MCF 10A (cell line): ENCODE data around the gene TMIGD1. TPM values are rescaled to one million over a fixed set of nuclear protein-coding genes. Genes with fewer than 3 reads are reported as not detected.

Experiments used
- BruUV-seq: library from RNA; stranded (reverse); fragments of 400-500 nt; replicated peaks from 2 replicates; lab custom pipeline; 2021; lab: Mats Ljungman, UMichigan
- CTCF ChIA-PET: fragments of 300-600 bp; sonication (Branson Sonifier 250); formaldehyde crosslinking; extraction: SDS; loops from one replicate; lab custom pipeline; 2021; ENCODE audit warnings: antibody characterized with exemption, inconsistent platforms; lab: Yijun Ruan, JAX
- POLR2A ChIA-PET: fragments of 300-600, 350-650 bp; sonication (Branson Sonifier 250); formaldehyde crosslinking; extraction: SDS; loops from one replicate; lab custom pipeline; 2020; ENCODE audit warnings: antibody characterized with exemption, inconsistent platforms; lab: Yijun Ruan, JAX
- DNase-seq: peaks from one replicate; pipeline ENCODE4 v3.0.0-alpha.2; 2018; ENCODE audit not compliant: unreplicated experiment
- H3K27ac Mint-ChIP-seq: one replicate; pipeline ENCODE4 v1.8.0; 2022; ENCODE audit warnings: mild to moderate bottlenecking, low read depth, mixed read lengths; ENCODE audit not compliant: unreplicated experiment
- H3K27me3 Mint-ChIP-seq: one replicate; pipeline ENCODE4 v1.8.0; 2022; ENCODE audit warnings: mixed read lengths; ENCODE audit not compliant: insufficient read depth, unreplicated experiment
- H3K36me3 Mint-ChIP-seq: one replicate; pipeline ENCODE4 v1.8.0; 2022; ENCODE audit warnings: mild to moderate bottlenecking, moderate library complexity, mixed read lengths; ENCODE audit not compliant: insufficient read depth, unreplicated experiment
- H3K4me1 Mint-ChIP-seq: one replicate; pipeline ENCODE4 v1.8.0; 2022; ENCODE audit warnings: mixed read lengths; ENCODE audit not compliant: insufficient read depth, unreplicated experiment
- H3K4me3 Mint-ChIP-seq: one replicate; pipeline ENCODE4 v1.8.0; 2022; ENCODE audit warnings: mild to moderate bottlenecking, moderate library complexity, mixed read lengths; ENCODE audit not compliant: unreplicated experiment
- H3K9me3 Mint-ChIP-seq: one replicate; pipeline ENCODE4 v1.8.0; 2022; ENCODE audit warnings: mixed read lengths; ENCODE audit not compliant: unreplicated experiment
- intact Hi-C: fragments of 100-400 bp; cut with micrococcal nuclease; formaldehyde crosslinking; loops from 2 replicates; pipeline ENCODE4 v1.14.1; 2022
- total RNA-seq: library from RNA; stranded (reverse); gene quantifications from 2 replicates; pipeline ENCODE4 v1.2.3, GENCODE V29; 2022
- TF ChIP-seq, protein P1 (sequence below): fragments of 200-600 bp; IDR thresholded peaks from one replicate; pipeline ENCODE4 v1.8.0; 2022; ENCODE audit warnings: antibody characterized with exemption, mild to moderate bottlenecking; ENCODE audit not compliant: unreplicated experiment

The TMIGD1 gene
- total RNA-seq, 1 experiment from 2014 or later = not detected

DNA sequence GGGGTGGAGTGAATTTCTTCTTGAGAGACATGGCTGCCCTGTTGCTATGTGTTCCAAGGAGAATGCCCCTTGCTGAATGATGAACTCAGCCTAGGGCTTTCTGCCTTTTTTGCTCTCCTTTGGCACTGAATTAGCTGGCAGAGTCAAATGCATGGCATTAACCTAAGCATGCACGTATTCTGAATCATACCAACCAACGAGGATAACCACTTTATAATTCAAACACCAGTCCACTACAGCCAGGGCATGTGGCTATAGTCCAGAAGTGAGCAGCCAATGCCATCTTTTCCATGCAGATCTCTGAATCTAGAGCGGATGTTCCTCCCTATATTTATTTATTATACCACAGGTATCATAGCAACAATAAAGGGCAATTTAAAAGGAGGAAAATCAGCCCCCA lies 15.7 kb downstream of the TMIGD1 start:
- H3K27ac Mint-ChIP-seq = no peak overlapping the region
- CTCF ChIA-PET = interaction anchor here (1.1 to 1.2 kb wide), 2 partner anchors 22 to 23 kb away, joined by 3 to 5 read pairs; no protein-coding TSS in a partner anchor
- no peak overlapping the region for H3K4me3 Mint-ChIP-seq
- intact Hi-C loops = no loop called here
- TF ChIP-seq, protein P1, sequence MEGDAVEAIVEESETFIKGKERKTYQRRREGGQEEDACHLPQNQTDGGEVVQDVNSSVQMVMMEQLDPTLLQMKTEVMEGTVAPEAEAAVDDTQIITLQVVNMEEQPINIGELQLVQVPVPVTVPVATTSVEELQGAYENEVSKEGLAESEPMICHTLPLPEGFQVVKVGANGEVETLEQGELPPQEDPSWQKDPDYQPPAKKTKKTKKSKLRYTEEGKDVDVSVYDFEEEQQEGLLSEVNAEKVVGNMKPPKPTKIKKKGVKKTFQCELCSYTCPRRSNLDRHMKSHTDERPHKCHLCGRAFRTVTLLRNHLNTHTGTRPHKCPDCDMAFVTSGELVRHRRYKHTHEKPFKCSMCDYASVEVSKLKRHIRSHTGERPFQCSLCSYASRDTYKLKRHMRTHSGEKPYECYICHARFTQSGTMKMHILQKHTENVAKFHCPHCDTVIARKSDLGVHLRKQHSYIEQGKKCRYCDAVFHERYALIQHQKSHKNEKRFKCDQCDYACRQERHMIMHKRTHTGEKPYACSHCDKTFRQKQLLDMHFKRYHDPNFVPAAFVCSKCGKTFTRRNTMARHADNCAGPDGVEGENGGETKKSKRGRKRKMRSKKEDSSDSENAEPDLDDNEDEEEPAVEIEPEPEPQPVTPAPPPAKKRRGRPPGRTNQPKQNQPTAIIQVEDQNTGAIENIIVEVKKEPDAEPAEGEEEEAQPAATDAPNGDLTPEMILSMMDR = no peak
- no peaks in the 10 kb centered on the region for H3K9me3 Mint-ChIP-seq
- H3K27me3 Mint-ChIP-seq = no peaks in the 10 kb centered on the region
- peaks cover 5% of the 10 kb centered on the region for H3K4me1 Mint-ChIP-seq
- no TSS peak for BruUV-seq
- no peak for DNase-seq
- H3K36me3 Mint-ChIP-seq = no peaks in the 10 kb centered on the region
- POLR2A ChIA-PET = no interaction called here

DNA sequence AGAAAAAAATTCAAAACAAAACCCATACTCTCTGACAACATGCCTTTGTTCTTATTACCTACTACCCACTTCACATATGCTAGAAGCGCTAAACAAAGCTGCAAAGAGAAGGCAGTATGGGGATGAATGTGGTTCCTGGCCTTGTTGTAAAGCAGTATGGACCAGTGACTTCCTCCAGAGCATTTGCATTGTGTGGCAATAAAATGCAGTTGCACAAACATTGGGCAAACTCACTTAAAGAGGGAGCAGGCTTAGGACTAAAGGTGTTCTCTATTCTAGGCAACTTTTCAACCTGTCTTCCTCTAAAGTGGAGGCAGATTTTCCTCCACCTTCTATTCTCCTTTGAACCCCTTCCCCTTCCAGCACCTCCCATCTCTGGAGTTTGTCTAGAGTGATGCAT lies 17.1 kb downstream of the TMIGD1 start:
- DNase-seq = no peak
- Mint-ChIP-seq H3K36me3 (no peaks in the 10 kb centered on the region), H3K9me3 (no peaks in the 10 kb centered on the region), H3K4me1 (peaks cover 13% of the 10 kb centered on the region), H3K27me3 (no peaks in the 10 kb centered on the region), H3K27ac (no peak overlapping the region), H3K4me3 (no peak overlapping the region)
- no TSS peak for BruUV-seq
- TF ChIP-seq, protein P1 = no peak
- CTCF ChIA-PET = interaction anchor here (0.6 to 1.5 kb wide), 2 partner anchors 21 to 91 kb away, joined by 3 read pairs; no protein-coding TSS in a partner anchor
- intact Hi-C loops = no loop called here
- POLR2A ChIA-PET = interaction anchor here (0.8 kb wide), 1 partner anchor 11 kb away, joined by 3 read pairs; no protein-coding TSS in a partner anchor

DNA sequence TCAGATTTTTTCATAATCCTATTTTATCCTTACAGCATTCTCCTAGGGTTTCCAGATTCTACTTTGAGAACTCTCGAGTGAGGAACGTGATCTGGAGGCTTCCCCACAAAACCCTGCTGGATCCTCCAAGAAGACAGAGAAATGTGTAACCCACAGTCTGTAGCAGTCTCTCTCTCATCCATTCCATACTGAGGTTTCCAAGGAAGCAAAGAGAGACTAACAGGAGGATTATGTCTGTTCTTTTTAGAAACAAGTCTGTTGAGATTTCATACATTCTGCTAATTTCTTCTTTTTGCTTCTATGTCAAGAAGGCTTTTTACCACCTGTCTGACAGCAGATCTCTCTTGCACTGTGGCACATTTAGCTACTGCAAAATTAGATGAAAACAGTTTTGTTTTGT lies 18.8 kb downstream of the TMIGD1 start:
- no TSS peak for BruUV-seq
- intact Hi-C loops = no loop called here
- H3K27me3 Mint-ChIP-seq = no peaks in the 10 kb centered on the region
- POLR2A ChIA-PET = no interaction called here
- H3K4me3 Mint-ChIP-seq = no peak overlapping the region
- no peak for DNase-seq
- CTCF ChIA-PET = no interaction called here
- no peaks in the 10 kb centered on the region for H3K9me3 Mint-ChIP-seq
- TF ChIP-seq, protein P1 = no peak
- H3K4me1 Mint-ChIP-seq = peaks cover 14% of the 10 kb centered on the region
- no peaks in the 10 kb centered on the region for H3K36me3 Mint-ChIP-seq
- H3K27ac Mint-ChIP-seq = no peak overlapping the region

DNA sequence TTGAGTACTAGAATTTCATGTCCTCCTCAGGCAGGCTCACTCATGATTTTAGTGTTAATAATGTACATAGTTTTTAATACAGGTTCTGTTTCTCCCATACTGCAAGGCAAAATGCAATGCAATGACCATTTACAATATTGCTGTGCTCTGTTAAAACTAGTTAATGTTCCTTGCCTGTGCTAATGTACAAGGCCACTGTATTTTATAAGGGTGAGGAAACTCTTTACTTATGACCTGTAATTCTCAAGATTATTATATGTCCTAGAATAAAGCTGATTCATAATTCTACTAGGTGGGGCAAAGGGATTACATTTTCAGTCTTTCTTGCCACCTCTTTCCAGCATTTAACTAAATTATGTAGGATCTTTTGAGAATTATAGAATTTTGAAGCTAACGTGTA lies 19.4 kb downstream of the TMIGD1 start:
- Mint-ChIP-seq H3K27me3 (no peaks in the 10 kb centered on the region), H3K4me1 (peaks cover 14% of the 10 kb centered on the region), H3K4me3 (no peak overlapping the region), H3K36me3 (no peaks in the 10 kb centered on the region), H3K9me3 (no peaks in the 10 kb centered on the region), H3K27ac (no peak overlapping the region)
- BruUV-seq = no TSS peak
- intact Hi-C loops = no loop called here
- DNase-seq = no peak
- CTCF ChIA-PET = no interaction called here
- POLR2A ChIA-PET = no interaction called here
- TF ChIP-seq, protein P1 = no peak
